Effector CD8-positive, alpha-beta T cell (primary cell): ENCODE measurements around the gene IGF2BP1.

Experiments
- DNase-seq: peaks from one replicate; lab custom pipeline; 2025; lab: John Stamatoyannopoulos, UW
- total RNA-seq, 4 experiments: gene quantifications; one replicate each; lab custom pipeline; 2026; lab: John Stamatoyannopoulos, UW

IGF2BP1 gene
- 0 to 3.3 (median 0.80) reads per million in 4 experiments for total RNA-seq

GRCh38 chr17:48997103-48997826, at the start of gene IGF2BP1:
Gene IGF2BP1, plus strand, starts transcription at chr17:48997385. Its CDS starts 361 bp downstream, at chr17:48997746.
- no peak for DNase-seq

- no peak for DNase-seq
These were observed 45.6 kb upstream of the IGF2BP1 start for GRCh38 chr17:48951572-48951971.

GRCh38 chr17:48952904-48953303, 44.3 kb upstream of the IGF2BP1 start:
- no peak for DNase-seq

GRCh38 chr17:48954300-48954755, 42.9 kb upstream of the IGF2BP1 start:
- no peak for DNase-seq

GRCh38 chr17:48960834-48961515, 36.2 kb upstream of the IGF2BP1 start:
- no peak for DNase-seq

- DNase-seq: no peak
These were observed 35.5 kb upstream of the IGF2BP1 start for GRCh38 chr17:48961516-48962233.

- DNase-seq: no peak
These were observed 27.0 kb upstream of the IGF2BP1 start for GRCh38 chr17:48970224-48970623.

GRCh38 chr17:48970865-48971687, 26.1 kb upstream of the IGF2BP1 start:
- no peak for DNase-seq

- DNase-seq: no peak
These were observed 24.5 kb upstream of the IGF2BP1 start for GRCh38 chr17:48972749-48973097.

- DNase-seq: no peak
These were observed 23.4 kb upstream of the IGF2BP1 start for GRCh38 chr17:48973806-48974205.

GRCh38 chr17:48981927-48982539, 15.2 kb upstream of the IGF2BP1 start:
- DNase-seq: no peak

GRCh38 chr17:48985436-48986245, 11.5 kb upstream of the IGF2BP1 start:
- no peak for DNase-seq

GRCh38 chr17:48989100-48989499, 8.1 kb upstream of the IGF2BP1 start:
- DNase-seq: no peak

GRCh38 chr17:48990882-48991357, 6.3 kb upstream of the IGF2BP1 start:
- no peak for DNase-seq

- DNase-seq: no peak
These were observed 4.7 kb upstream of the IGF2BP1 start for GRCh38 chr17:48992444-48992843.

GRCh38 chr17:48993305-48993704, 3.9 kb upstream of the IGF2BP1 start:
- DNase-seq: no peak

- no peak for DNase-seq
These were observed 3.2 kb upstream of the IGF2BP1 start for GRCh38 chr17:48993951-48994350.

GRCh38 chr17:48994549-48995303, 2.5 kb upstream of the IGF2BP1 start:
- no peak for DNase-seq

GRCh38 chr17:48995304-48995973, 1.7 kb upstream of the IGF2BP1 start:
- no peak for DNase-seq
